Measurements from ENCODE around the gene SBF2.

SBF2 gene

GRCh38 chr11:9982796-9983579 lies 311.0 kb downstream of the SBF2 start:
- no peak for DNase-seq (ENCODE audit: low read depth)
- no peak for TF ChIP-seq CTCF (IDR thresholded peaks at IDR 0.05; ENCODE audit: low read depth, low read length, missing control alignments)
- H3K4me3 ChIP-seq (ENCODE audit: low read depth, low read length): no peak overlapping the region

GRCh38 chr11:9982127-9982795 lies 311.8 kb downstream of the SBF2 start:
- no peak for DNase-seq (ENCODE audit: low read depth)
- H3K4me3 ChIP-seq (ENCODE audit: low read depth, low read length): no peak overlapping the region
- TF ChIP-seq CTCF (IDR thresholded peaks at IDR 0.05; ENCODE audit: low read depth, low read length, missing control alignments): no peak

GRCh38 chr11:9980931-9981330 lies 313.1 kb downstream of the SBF2 start:
- TF ChIP-seq CTCF (IDR thresholded peaks at IDR 0.05; ENCODE audit: low read depth, low read length, missing control alignments): no peak
- no peak for DNase-seq (ENCODE audit: low read depth)
- no peak overlapping the region for H3K4me3 ChIP-seq (ENCODE audit: low read depth, low read length)

GRCh38 chr11:9977554-9977953 lies 316.5 kb downstream of the SBF2 start:
- no peak for DNase-seq (ENCODE audit: low read depth)
- TF ChIP-seq CTCF (IDR thresholded peaks at IDR 0.05; ENCODE audit: low read depth, low read length, missing control alignments): no peak
- no peak overlapping the region for H3K4me3 ChIP-seq (ENCODE audit: low read depth, low read length)

- TF ChIP-seq CTCF (IDR thresholded peaks at IDR 0.05; ENCODE audit: low read depth, low read length, missing control alignments): no peak
- no peak overlapping the region for H3K4me3 ChIP-seq (ENCODE audit: low read depth, low read length)
- no peak for DNase-seq (ENCODE audit: low read depth)
Measured at GRCh38 chr11:9974375-9974774, 319.6 kb downstream of the SBF2 start.

GRCh38 chr11:9973921-9974320 lies 320.1 kb downstream of the SBF2 start:
- no peak for DNase-seq (ENCODE audit: low read depth)
- no peak overlapping the region for H3K4me3 ChIP-seq (ENCODE audit: low read depth, low read length)
- TF ChIP-seq CTCF (IDR thresholded peaks at IDR 0.05; ENCODE audit: low read depth, low read length, missing control alignments): no peak
